Activated CD4-positive, alpha-beta T cell treated with anti-CD3 and anti-CD28 coated beads, Interleukin-2, amount 10 ng/mL, durations not matched to agents 7 days and 5 days (primary cell): ENCODE measurements around the gene SPATA9. TPM values are rescaled to one million over a fixed set of nuclear protein-coding genes. Genes with fewer than 3 reads are reported as not detected.
"Not testable (repeated sequence)": the region's sequence is repeated elsewhere in the genome, so short reads cannot be mapped to it uniquely, and the experiment has no call there.

Experiments used
- CTCF ChIA-PET: fragments of 350-600 bp; sonication (Branson Sonifier 250); formaldehyde crosslinking; loops from one replicate; lab custom pipeline; 2021; ENCODE audit warnings: antibody characterized with exemption; lab: Charles Lee
- POLR2A ChIA-PET: fragments of 350-600 bp; sonication (Branson Sonifier 250); formaldehyde crosslinking; loops from one replicate; lab custom pipeline; 2021; ENCODE audit warnings: antibody characterized with exemption; lab: Charles Lee
- DNase-seq: peaks from one replicate; pipeline ENCODE4 v3.0.0-alpha.2; 2020
- H3K27ac Mint-ChIP-seq: one replicate; pipeline ENCODE4 v1.8.0; 2021; ENCODE audit warnings: mild to moderate bottlenecking, moderate library complexity, mixed read lengths
- H3K27me3 Mint-ChIP-seq: one replicate; pipeline ENCODE4 v1.8.0; 2021; ENCODE audit warnings: mixed read lengths
- H3K36me3 Mint-ChIP-seq: one replicate; pipeline ENCODE4 v1.8.0; 2021; ENCODE audit warnings: low read depth, mixed read lengths
- H3K4me1 Mint-ChIP-seq: one replicate; pipeline ENCODE4 v1.8.0; 2021; ENCODE audit warnings: mixed read lengths
- H3K4me3 Mint-ChIP-seq: one replicate; pipeline ENCODE4 v1.8.0; 2021; ENCODE audit warnings: mild to moderate bottlenecking, moderate library complexity, mixed read lengths
- H3K9me3 Mint-ChIP-seq: one replicate; pipeline ENCODE4 v1.8.0; 2021; ENCODE audit warnings: mixed read lengths
- total RNA-seq, 2 experiments: library from RNA; stranded (reverse); gene quantifications; one replicate each; pipeline ENCODE4 v1.2.3, GENCODE V29; 2021

SPATA9 gene
- total RNA-seq, 2 experiments from 2014 or later = not detected

- ChIA-PET CTCF (interaction anchor here (0.6 to 1.2 kb wide), 5 partner anchors 9 to 618 kb away, joined by 3 to 4 read pairs (median 3); no protein-coding TSS in a partner anchor), POLR2A (no interaction called here)
- no peaks in the 10 kb centered on the region for H3K36me3 Mint-ChIP-seq
- no peak overlapping the region for H3K4me3 Mint-ChIP-seq
- no peak overlapping the region for H3K27ac Mint-ChIP-seq
- no peak for DNase-seq
- H3K9me3 Mint-ChIP-seq = no peaks in the 10 kb centered on the region
- peaks cover 40% of the 10 kb centered on the region for H3K4me1 Mint-ChIP-seq
- peaks cover 8% of the 10 kb centered on the region for H3K27me3 Mint-ChIP-seq
Observed at GRCh38 chr5:95725071-95725820, 42.5 kb upstream of the SPATA9 start.

GRCh38 chr5:95723632-95724369, 41.0 kb upstream of the SPATA9 start:
- H3K9me3 Mint-ChIP-seq = no peaks in the 10 kb centered on the region
- POLR2A ChIA-PET = no interaction called here
- CTCF ChIA-PET = interaction anchor here (0.6 to 1.2 kb wide), 3 partner anchors 45 to 1007 kb away, joined by 3 read pairs; no protein-coding TSS in a partner anchor
- no peak overlapping the region for H3K27ac Mint-ChIP-seq
- H3K4me1 Mint-ChIP-seq = peaks cover 30% of the 10 kb centered on the region
- H3K27me3 Mint-ChIP-seq = peaks cover 3% of the 10 kb centered on the region
- no peak overlapping the region for H3K4me3 Mint-ChIP-seq
- no peaks in the 10 kb centered on the region for H3K36me3 Mint-ChIP-seq
- no peak for DNase-seq

- H3K4me1 Mint-ChIP-seq = peaks cover 14% of the 10 kb centered on the region
- H3K27ac Mint-ChIP-seq = no peak overlapping the region
- no peak overlapping the region for H3K4me3 Mint-ChIP-seq
- H3K27me3 Mint-ChIP-seq = peaks cover 3% of the 10 kb centered on the region
- H3K9me3 Mint-ChIP-seq = no peaks in the 10 kb centered on the region
- ChIA-PET CTCF (interaction anchor here (0.6 to 1.4 kb wide), 3 partner anchors 11 to 1531 kb away, joined by 3 read pairs; no protein-coding TSS in a partner anchor), POLR2A (no interaction called here)
- no peaks in the 10 kb centered on the region for H3K36me3 Mint-ChIP-seq
- no peak for DNase-seq
Observed at GRCh38 chr5:95721582-95722295, 38.9 kb upstream of the SPATA9 start.

GRCh38 chr5:95720094-95720786, 37.4 kb upstream of the SPATA9 start:
- no peaks in the 10 kb centered on the region for H3K36me3 Mint-ChIP-seq
- CTCF ChIA-PET = no interaction called here
- H3K9me3 Mint-ChIP-seq = no peaks in the 10 kb centered on the region
- no peak for DNase-seq
- H3K27me3 Mint-ChIP-seq = peaks cover 3% of the 10 kb centered on the region
- H3K4me3 Mint-ChIP-seq = no peak overlapping the region
- no peak overlapping the region for H3K27ac Mint-ChIP-seq
- H3K4me1 Mint-ChIP-seq = peaks cover 14% of the 10 kb centered on the region
- POLR2A ChIA-PET = no interaction called here

GRCh38 chr5:95718738-95719137, 35.9 kb upstream of the SPATA9 start:
- Mint-ChIP-seq H3K27ac (no peak overlapping the region), H3K27me3 (no peaks in the 10 kb centered on the region), H3K9me3 (no peaks in the 10 kb centered on the region), H3K4me3 (no peak overlapping the region), H3K36me3 (no peaks in the 10 kb centered on the region), H3K4me1 (peaks cover 13% of the 10 kb centered on the region)
- ChIA-PET CTCF (interaction anchor here (1.7 kb wide), 1 partner anchor 12 kb away, joined by 3 read pairs; no protein-coding TSS in a partner anchor), POLR2A (no interaction called here)
- no peak for DNase-seq

- Mint-ChIP-seq H3K36me3 (no peaks in the 10 kb centered on the region), H3K4me3 (no peak overlapping the region), H3K27ac (no peak overlapping the region), H3K4me1 (peaks cover 14% of the 10 kb centered on the region), H3K9me3 (no peaks in the 10 kb centered on the region), H3K27me3 (no peaks in the 10 kb centered on the region)
- peak; percentile 32 for DNase-seq
- ChIA-PET POLR2A (no interaction called here), CTCF (interaction anchor here (0.7 to 1.7 kb wide), 2 partner anchors 12 to 1424 kb away, joined by 3 read pairs; partner anchors contain the start of gene LIX1)
Observed at GRCh38 chr5:95718203-95718602, 35.4 kb upstream of the SPATA9 start.

GRCh38 chr5:95717439-95717838, 34.6 kb upstream of the SPATA9 start:
- no peaks in the 10 kb centered on the region for H3K9me3 Mint-ChIP-seq
- no peak overlapping the region for H3K4me3 Mint-ChIP-seq
- peaks cover 14% of the 10 kb centered on the region for H3K4me1 Mint-ChIP-seq
- ChIA-PET POLR2A (no interaction called here), CTCF (interaction anchor here (0.7 to 1.7 kb wide), 2 partner anchors 13 to 1425 kb away, joined by 3 read pairs; partner anchors contain the start of gene LIX1)
- H3K36me3 Mint-ChIP-seq = no peaks in the 10 kb centered on the region
- DNase-seq = no peak
- H3K27ac Mint-ChIP-seq = no peak overlapping the region
- no peaks in the 10 kb centered on the region for H3K27me3 Mint-ChIP-seq

GRCh38 chr5:95715799-95716461, 33.1 kb upstream of the SPATA9 start:
- no peaks in the 10 kb centered on the region for H3K36me3 Mint-ChIP-seq
- no peak for DNase-seq
- ChIA-PET CTCF (no interaction called here), POLR2A (no interaction called here)
- no peak overlapping the region for H3K27ac Mint-ChIP-seq
- no peaks in the 10 kb centered on the region for H3K27me3 Mint-ChIP-seq
- no peaks in the 10 kb centered on the region for H3K9me3 Mint-ChIP-seq
- H3K4me1 Mint-ChIP-seq = peaks cover 14% of the 10 kb centered on the region
- H3K4me3 Mint-ChIP-seq = no peak overlapping the region

- peaks cover 12% of the 10 kb centered on the region for H3K4me1 Mint-ChIP-seq
- DNase-seq = no peak
- H3K9me3 Mint-ChIP-seq = no peaks in the 10 kb centered on the region
- H3K36me3 Mint-ChIP-seq = no peaks in the 10 kb centered on the region
- H3K27ac Mint-ChIP-seq = no peak overlapping the region
- H3K4me3 Mint-ChIP-seq = no peak overlapping the region
- POLR2A ChIA-PET = no interaction called here
- CTCF ChIA-PET = no interaction called here
- H3K27me3 Mint-ChIP-seq = no peaks in the 10 kb centered on the region
Observed at GRCh38 chr5:95713960-95714710, 31.3 kb upstream of the SPATA9 start.

- H3K27ac Mint-ChIP-seq, H3K36me3 Mint-ChIP-seq, CTCF ChIA-PET, POLR2A ChIA-PET, H3K27me3 Mint-ChIP-seq, DNase-seq, H3K4me3 Mint-ChIP-seq, H3K9me3 Mint-ChIP-seq: not testable (repeated sequence)
- H3K4me1 Mint-ChIP-seq = peaks cover 12% of the 10 kb centered on the region
Observed at GRCh38 chr5:95713246-95713645, 30.5 kb upstream of the SPATA9 start.

- Mint-ChIP-seq H3K4me1 (peaks cover 12% of the 10 kb centered on the region), H3K4me3 (no peak overlapping the region), H3K27ac (no peak overlapping the region), H3K36me3 (no peaks in the 10 kb centered on the region), H3K27me3 (peaks cover 2% of the 10 kb centered on the region), H3K9me3 (no peaks in the 10 kb centered on the region)
- ChIA-PET POLR2A (no interaction called here), CTCF (no interaction called here)
- DNase-seq = no peak
Observed at GRCh38 chr5:95712347-95712958, 29.7 kb upstream of the SPATA9 start.
